Measurements from ENCODE around the gene SH2D2A.

SH2D2A gene

GRCh38 chr1:156823210-156823790, 6.7 kb upstream of the SH2D2A start:
- Histone ChIP-seq H3K27ac (replicated peaks) (no peak overlapping the region), H3K27me3 (ENCODE audit: insufficient read depth, poor library complexity, severe bottlenecking) (peaks cover 10% of the 10 kb centered on the region), H3K4me3 (replicated peaks; ENCODE audit: insufficient read depth, low read length) (no peak overlapping the region)
- TF ChIP-seq POLR2AphosphoS5 (IDR thresholded peaks at IDR 0.05; ENCODE audit: low read depth) (no peak), SPI1 (IDR thresholded peaks at IDR 0.05; ENCODE audit: borderline replicate concordance, low read depth) (peak; percentile 13; the same call in 1 of the 2 replicates), GABPA (IDR thresholded peaks at IDR 0.05; ENCODE audit: low read depth) (no peak)
- TF ChIP-seq, protein P1, sequence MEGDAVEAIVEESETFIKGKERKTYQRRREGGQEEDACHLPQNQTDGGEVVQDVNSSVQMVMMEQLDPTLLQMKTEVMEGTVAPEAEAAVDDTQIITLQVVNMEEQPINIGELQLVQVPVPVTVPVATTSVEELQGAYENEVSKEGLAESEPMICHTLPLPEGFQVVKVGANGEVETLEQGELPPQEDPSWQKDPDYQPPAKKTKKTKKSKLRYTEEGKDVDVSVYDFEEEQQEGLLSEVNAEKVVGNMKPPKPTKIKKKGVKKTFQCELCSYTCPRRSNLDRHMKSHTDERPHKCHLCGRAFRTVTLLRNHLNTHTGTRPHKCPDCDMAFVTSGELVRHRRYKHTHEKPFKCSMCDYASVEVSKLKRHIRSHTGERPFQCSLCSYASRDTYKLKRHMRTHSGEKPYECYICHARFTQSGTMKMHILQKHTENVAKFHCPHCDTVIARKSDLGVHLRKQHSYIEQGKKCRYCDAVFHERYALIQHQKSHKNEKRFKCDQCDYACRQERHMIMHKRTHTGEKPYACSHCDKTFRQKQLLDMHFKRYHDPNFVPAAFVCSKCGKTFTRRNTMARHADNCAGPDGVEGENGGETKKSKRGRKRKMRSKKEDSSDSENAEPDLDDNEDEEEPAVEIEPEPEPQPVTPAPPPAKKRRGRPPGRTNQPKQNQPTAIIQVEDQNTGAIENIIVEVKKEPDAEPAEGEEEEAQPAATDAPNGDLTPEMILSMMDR (IDR thresholded peaks at IDR 0.05; ENCODE audit: insufficient read depth, low read length): no peak
- TF ChIP-seq, protein P2, sequence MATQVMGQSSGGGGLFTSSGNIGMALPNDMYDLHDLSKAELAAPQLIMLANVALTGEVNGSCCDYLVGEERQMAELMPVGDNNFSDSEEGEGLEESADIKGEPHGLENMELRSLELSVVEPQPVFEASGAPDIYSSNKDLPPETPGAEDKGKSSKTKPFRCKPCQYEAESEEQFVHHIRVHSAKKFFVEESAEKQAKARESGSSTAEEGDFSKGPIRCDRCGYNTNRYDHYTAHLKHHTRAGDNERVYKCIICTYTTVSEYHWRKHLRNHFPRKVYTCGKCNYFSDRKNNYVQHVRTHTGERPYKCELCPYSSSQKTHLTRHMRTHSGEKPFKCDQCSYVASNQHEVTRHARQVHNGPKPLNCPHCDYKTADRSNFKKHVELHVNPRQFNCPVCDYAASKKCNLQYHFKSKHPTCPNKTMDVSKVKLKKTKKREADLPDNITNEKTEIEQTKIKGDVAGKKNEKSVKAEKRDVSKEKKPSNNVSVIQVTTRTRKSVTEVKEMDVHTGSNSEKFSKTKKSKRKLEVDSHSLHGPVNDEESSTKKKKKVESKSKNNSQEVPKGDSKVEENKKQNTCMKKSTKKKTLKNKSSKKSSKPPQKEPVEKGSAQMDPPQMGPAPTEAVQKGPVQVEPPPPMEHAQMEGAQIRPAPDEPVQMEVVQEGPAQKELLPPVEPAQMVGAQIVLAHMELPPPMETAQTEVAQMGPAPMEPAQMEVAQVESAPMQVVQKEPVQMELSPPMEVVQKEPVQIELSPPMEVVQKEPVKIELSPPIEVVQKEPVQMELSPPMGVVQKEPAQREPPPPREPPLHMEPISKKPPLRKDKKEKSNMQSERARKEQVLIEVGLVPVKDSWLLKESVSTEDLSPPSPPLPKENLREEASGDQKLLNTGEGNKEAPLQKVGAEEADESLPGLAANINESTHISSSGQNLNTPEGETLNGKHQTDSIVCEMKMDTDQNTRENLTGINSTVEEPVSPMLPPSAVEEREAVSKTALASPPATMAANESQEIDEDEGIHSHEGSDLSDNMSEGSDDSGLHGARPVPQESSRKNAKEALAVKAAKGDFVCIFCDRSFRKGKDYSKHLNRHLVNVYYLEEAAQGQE (IDR thresholded peaks at IDR 0.05; ENCODE audit: insufficient replicate concordance, low read depth): no peak
- no peak for DNase-seq (ENCODE audit: low read depth in 1 of 2, low spot score in 1 of 2)

- no peak overlapping the region for H3K4me3 ChIP-seq (replicated peaks; ENCODE audit: insufficient read depth, low read length)
- no peak for DNase-seq (ENCODE audit: low read depth in 1 of 2, low spot score in 1 of 2)
- peaks cover 10% of the 10 kb centered on the region for H3K27me3 ChIP-seq (ENCODE audit: insufficient read depth, poor library complexity, severe bottlenecking)
- H3K27ac ChIP-seq (replicated peaks): no peak overlapping the region
- TF ChIP-seq GABPA (IDR thresholded peaks at IDR 0.05; ENCODE audit: low read depth): no peak
- TF ChIP-seq SPI1 (IDR thresholded peaks at IDR 0.05; ENCODE audit: borderline replicate concordance, low read depth): no peak
- TF ChIP-seq, protein P2 (IDR thresholded peaks at IDR 0.05; ENCODE audit: insufficient replicate concordance, low read depth): no peak
- no peak for TF ChIP-seq POLR2AphosphoS5 (IDR thresholded peaks at IDR 0.05; ENCODE audit: low read depth)
- TF ChIP-seq, protein P1 (IDR thresholded peaks at IDR 0.05; ENCODE audit: insufficient read depth, low read length): no peak
Observed at GRCh38 chr1:156822680-156823079, 6.0 kb upstream of the SH2D2A start.

- H3K27ac ChIP-seq (replicated peaks): no peak overlapping the region
Observed at GRCh38 chr1:156821801-156822200, 5.2 kb upstream of the SH2D2A start.

More at GRCh38 chr1:156821801-156822200, 5.2 kb upstream of the SH2D2A start:
- no peak for TF ChIP-seq GABPA (IDR thresholded peaks at IDR 0.05; ENCODE audit: low read depth)
- no peak for TF ChIP-seq SPI1 (IDR thresholded peaks at IDR 0.05; ENCODE audit: borderline replicate concordance, low read depth)
- TF ChIP-seq, protein P1 (IDR thresholded peaks at IDR 0.05; ENCODE audit: insufficient read depth, low read length): no peak
- TF ChIP-seq, protein P2 (IDR thresholded peaks at IDR 0.05; ENCODE audit: insufficient replicate concordance, low read depth): no peak
- TF ChIP-seq POLR2AphosphoS5 (IDR thresholded peaks at IDR 0.05; ENCODE audit: low read depth): no peak
- Histone ChIP-seq H3K27me3 (ENCODE audit: insufficient read depth, poor library complexity, severe bottlenecking) (peaks cover 2% of the 10 kb centered on the region), H3K4me3 (replicated peaks; ENCODE audit: insufficient read depth, low read length) (no peak overlapping the region)
- no peak for DNase-seq (ENCODE audit: low read depth in 1 of 2, low spot score in 1 of 2)
